Activated CD8-positive, alpha-beta T cell treated with anti-CD3 and anti-CD28 coated beads for 36 hours (primary cell): ENCODE data around the gene ARSI. TPM values are rescaled to one million over a fixed set of nuclear protein-coding genes. Genes with fewer than 3 reads are reported as not detected.

Experiments used
- ATAC-seq: fragments of 200-7000 bp; cut with Tn5 transposase; one replicate; pipeline ENCODE4 v1.10.0; 2021; ENCODE audit warnings: mild to moderate bottlenecking, moderate library complexity
- CTCF ChIA-PET: fragments of 350-600 bp; sonication (Branson Sonifier 250); formaldehyde crosslinking; loops from one replicate; lab custom pipeline; 2021; ENCODE audit warnings: antibody characterized with exemption; lab: Charles Lee
- POLR2A ChIA-PET: fragments of 350-600 bp; sonication (Branson Sonifier 250); formaldehyde crosslinking; loops from one replicate; lab custom pipeline; 2021; ENCODE audit warnings: antibody characterized with exemption; lab: Charles Lee
- DNase-seq: peaks from one replicate; pipeline ENCODE4 v3.0.0-alpha.2; 2020
- H3K27ac Mint-ChIP-seq: one replicate; pipeline ENCODE4 v1.8.0; 2021; ENCODE audit warnings: mild to moderate bottlenecking, mixed read lengths
- H3K27me3 Mint-ChIP-seq: one replicate; pipeline ENCODE4 v1.8.0; 2021; ENCODE audit warnings: mixed read lengths
- H3K36me3 Mint-ChIP-seq: one replicate; pipeline ENCODE4 v1.8.0; 2021; ENCODE audit warnings: low read depth, mixed read lengths
- H3K4me1 Mint-ChIP-seq: one replicate; pipeline ENCODE4 v1.8.0; 2021; ENCODE audit warnings: low read depth, mixed read lengths
- H3K4me3 Mint-ChIP-seq: one replicate; pipeline ENCODE4 v1.8.0; 2021; ENCODE audit warnings: mild to moderate bottlenecking, moderate library complexity, mixed read lengths
- H3K9me3 Mint-ChIP-seq: one replicate; pipeline ENCODE4 v1.8.0; 2021; ENCODE audit warnings: mixed read lengths
- CTCF ChIP-seq: fragments of 200-600 bp; IDR thresholded peaks from one replicate; pipeline ENCODE4 v1.8.0; 2022; ENCODE audit warnings: antibody characterized with exemption, mild to moderate bottlenecking
- intact Hi-C: fragments of 100-400 bp; cut with micrococcal nuclease; formaldehyde crosslinking; loops from one replicate; pipeline ENCODE4 v1.10.0; 2022
- total RNA-seq, 2 experiments: library from RNA; stranded (reverse); gene quantifications; one replicate each; pipeline ENCODE4 v1.2.3, GENCODE V29; 2021

ARSI gene
- total RNA-seq, 2 experiments from 2014 or later, result not detected

GRCh38 chr5:150347003-150347402, 44.3 kb upstream of the ARSI start:
- no peak overlapping the region for H3K27ac Mint-ChIP-seq
- no peak overlapping the region for H3K4me3 Mint-ChIP-seq
- intact Hi-C loops, result no loop called here
- H3K27me3 Mint-ChIP-seq, result peaks cover 2% of the 10 kb centered on the region
- H3K36me3 Mint-ChIP-seq, result no peaks in the 10 kb centered on the region
- ATAC-seq (no peak), DNase-seq (no peak)
- H3K9me3 Mint-ChIP-seq, result no peaks in the 10 kb centered on the region
- ChIA-PET CTCF (no interaction called here), POLR2A (no interaction called here)
- peaks cover 15% of the 10 kb centered on the region for H3K4me1 Mint-ChIP-seq
- no peak for TF ChIP-seq CTCF

- H3K9me3 Mint-ChIP-seq, result no peaks in the 10 kb centered on the region
- no peak overlapping the region for H3K4me3 Mint-ChIP-seq
- no peak overlapping the region for H3K27ac Mint-ChIP-seq
- H3K4me1 Mint-ChIP-seq, result peaks cover 15% of the 10 kb centered on the region
- intact Hi-C loops, result no loop called here
- ChIA-PET POLR2A (no interaction called here), CTCF (no interaction called here)
- no peak for DNase-seq
- ATAC-seq, result no peak
- peaks cover 2% of the 10 kb centered on the region for H3K27me3 Mint-ChIP-seq
- TF ChIP-seq CTCF, result no peak
- no peaks in the 10 kb centered on the region for H3K36me3 Mint-ChIP-seq
These were observed 43.9 kb upstream of the ARSI start for GRCh38 chr5:150346592-150346991.

- intact Hi-C loops, result no loop called here
- peaks cover 2% of the 10 kb centered on the region for H3K27me3 Mint-ChIP-seq
- ChIA-PET CTCF (no interaction called here), POLR2A (no interaction called here)
- TF ChIP-seq CTCF, result no peak
- ATAC-seq (no peak), DNase-seq (no peak)
- H3K4me3 Mint-ChIP-seq, result no peak overlapping the region
- no peaks in the 10 kb centered on the region for H3K36me3 Mint-ChIP-seq
- H3K9me3 Mint-ChIP-seq, result no peaks in the 10 kb centered on the region
- H3K4me1 Mint-ChIP-seq, result peaks cover 15% of the 10 kb centered on the region
- no peak overlapping the region for H3K27ac Mint-ChIP-seq
These were observed 43.0 kb upstream of the ARSI start for GRCh38 chr5:150345716-150346115.

- Mint-ChIP-seq H3K4me1 (peaks cover 11% of the 10 kb centered on the region), H3K36me3 (no peaks in the 10 kb centered on the region), H3K9me3 (no peaks in the 10 kb centered on the region), H3K27me3 (peaks cover 2% of the 10 kb centered on the region), H3K27ac (no peak overlapping the region), H3K4me3 (no peak overlapping the region)
- intact Hi-C loops, result no loop called here
- no peak for ATAC-seq
- ChIA-PET POLR2A (interaction anchor here (1.6 kb wide), 1 partner anchor 17 kb away, joined by 5 read pairs; no protein-coding TSS in a partner anchor), CTCF (interaction anchor here (1.1 kb wide), 1 partner anchor 72 kb away, joined by 4 read pairs; no protein-coding TSS in a partner anchor)
- no peak for DNase-seq
- no peak for TF ChIP-seq CTCF
These were observed 41.4 kb upstream of the ARSI start for GRCh38 chr5:150343994-150344631.

- TF ChIP-seq CTCF, result no peak
- no peak for ATAC-seq
- peaks cover 2% of the 10 kb centered on the region for H3K27me3 Mint-ChIP-seq
- intact Hi-C loops, result no loop called here
- no peaks in the 10 kb centered on the region for H3K9me3 Mint-ChIP-seq
- POLR2A ChIA-PET, result interaction anchor here (1.0 kb wide), 1 partner anchor 9 kb away, joined by 3 read pairs; no protein-coding TSS in a partner anchor
- peaks cover 11% of the 10 kb centered on the region for H3K4me1 Mint-ChIP-seq
- H3K36me3 Mint-ChIP-seq, result no peaks in the 10 kb centered on the region
- CTCF ChIA-PET, result no interaction called here
- no peak overlapping the region for H3K27ac Mint-ChIP-seq
- H3K4me3 Mint-ChIP-seq, result no peak overlapping the region
- DNase-seq, result no peak
These were observed 39.9 kb upstream of the ARSI start for GRCh38 chr5:150342583-150342982.
